ENCODE measurements around the gene LPAR6.

LPAR6 gene

DNA sequence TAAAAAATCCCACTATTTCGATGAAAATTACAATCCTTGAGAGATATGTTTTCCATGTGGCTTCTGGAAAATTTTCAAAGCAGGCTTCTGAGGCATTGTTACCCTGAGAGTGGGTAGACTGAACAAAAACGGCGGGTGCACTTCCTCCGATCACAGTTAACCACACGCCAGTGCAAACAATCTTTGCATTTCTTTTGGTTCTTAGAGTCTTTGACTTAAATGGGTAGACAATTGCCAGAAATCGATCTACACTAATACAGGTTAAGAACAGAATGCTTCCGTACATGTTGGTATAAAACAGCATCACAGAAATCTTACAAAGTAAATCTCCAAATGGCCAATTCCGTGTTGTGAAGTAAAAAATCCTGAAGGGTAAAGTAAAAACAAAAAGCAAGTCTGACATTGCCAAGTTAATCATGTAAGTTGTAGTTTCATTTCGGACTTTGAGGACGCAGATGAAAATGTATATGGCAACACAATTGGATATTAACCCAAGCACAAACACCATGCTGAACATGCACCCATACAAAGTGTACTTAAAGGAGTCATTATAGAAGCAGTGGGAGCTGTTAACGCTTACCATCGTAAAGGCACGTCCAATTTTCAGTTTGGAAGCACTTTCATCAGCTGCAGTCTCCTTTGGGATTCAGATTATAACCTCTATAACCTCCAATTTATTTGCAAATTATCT, 927 bp downstream of the LPAR6 start:
- no peaks in the 10 kb centered on the region for H3K36me3 ChIP-seq (ENCODE audit: insufficient read depth, low read length)
- peak overlapping the region; percentile 82 for H3K4me2 ChIP-seq (ENCODE audit: low read length)
- H3K4me3 ChIP-seq (ENCODE audit: low read length): peak overlapping the region; percentile 74
- no peaks in the 10 kb centered on the region for H3K4me1 ChIP-seq (ENCODE audit: control insufficient read depth, insufficient read depth, low read length)
- H3K9me3 ChIP-seq (replicated peaks; ENCODE audit: low read length): no peaks in the 10 kb centered on the region
- no peaks in the 10 kb centered on the region for H3K27me3 ChIP-seq (ENCODE audit: control insufficient read depth, insufficient read depth, low read length)
- peak overlapping the region; percentile 85 for H3K9ac ChIP-seq (ENCODE audit: low read depth, low read length)

- Histone ChIP-seq H3K9ac (ENCODE audit: low read depth, low read length) (peak overlapping the region; percentile 85), H3K4me1 (ENCODE audit: control insufficient read depth, insufficient read depth, low read length) (no peaks in the 10 kb centered on the region)
Observed at GRCh38 chr13:48411147-48411794, 1.6 kb downstream of the LPAR6 start.

GRCh38 chr13:48410199-48410598, 2.7 kb downstream of the LPAR6 start:
- Histone ChIP-seq H3K4me2 (ENCODE audit: low read length) (peak overlapping the region; percentile 82), H3K9ac (ENCODE audit: low read depth, low read length) (peak overlapping the region; percentile 85), H3K9me3 (replicated peaks; ENCODE audit: low read length) (no peaks in the 10 kb centered on the region), H3K4me3 (ENCODE audit: low read length) (peak overlapping the region; percentile 58), H3K36me3 (ENCODE audit: insufficient read depth, low read length) (no peaks in the 10 kb centered on the region), H3K27me3 (ENCODE audit: control insufficient read depth, insufficient read depth, low read length) (no peaks in the 10 kb centered on the region), H3K4me1 (ENCODE audit: control insufficient read depth, insufficient read depth, low read length) (no peaks in the 10 kb centered on the region)

More at GRCh38 chr13:48411147-48411794, 1.6 kb downstream of the LPAR6 start:
- peak overlapping the region; percentile 82 for H3K4me2 ChIP-seq (ENCODE audit: low read length)
- H3K9me3 ChIP-seq (replicated peaks; ENCODE audit: low read length): no peaks in the 10 kb centered on the region
- no peaks in the 10 kb centered on the region for H3K36me3 ChIP-seq (ENCODE audit: insufficient read depth, low read length)
- peak overlapping the region; percentile 74 for H3K4me3 ChIP-seq (ENCODE audit: low read length)
- H3K27me3 ChIP-seq (ENCODE audit: control insufficient read depth, insufficient read depth, low read length): no peaks in the 10 kb centered on the region

DNA sequence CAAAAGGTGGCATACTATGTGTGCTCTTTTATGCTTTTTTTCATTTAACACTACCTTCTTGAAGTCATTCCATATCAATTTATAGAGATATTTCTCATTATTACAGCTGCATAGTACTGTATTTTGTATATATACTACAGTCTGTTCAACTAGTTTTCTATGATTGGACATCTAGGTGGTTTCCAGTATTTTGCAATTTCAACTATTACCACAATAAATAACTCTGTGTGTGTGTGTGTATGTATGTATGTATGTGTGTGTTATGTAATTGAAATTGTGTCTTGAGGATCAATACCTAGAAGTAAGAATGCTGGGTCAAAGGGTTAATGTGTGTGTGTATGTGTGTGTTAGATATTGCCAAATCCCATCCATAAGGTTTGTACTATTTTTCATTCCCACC, 7.0 kb downstream of the LPAR6 start:
- Histone ChIP-seq H3K36me3 (ENCODE audit: insufficient read depth, low read length) (no peaks in the 10 kb centered on the region), H3K4me1 (ENCODE audit: control insufficient read depth, insufficient read depth, low read length) (peaks cover 17% of the 10 kb centered on the region), H3K4me2 (ENCODE audit: low read length) (no peak overlapping the region), H3K4me3 (ENCODE audit: low read length) (no peak overlapping the region), H3K9ac (ENCODE audit: low read depth, low read length) (no peak overlapping the region), H3K9me3 (replicated peaks; ENCODE audit: low read length) (no peaks in the 10 kb centered on the region), H3K27me3 (ENCODE audit: control insufficient read depth, insufficient read depth, low read length) (no peaks in the 10 kb centered on the region)

DNA sequence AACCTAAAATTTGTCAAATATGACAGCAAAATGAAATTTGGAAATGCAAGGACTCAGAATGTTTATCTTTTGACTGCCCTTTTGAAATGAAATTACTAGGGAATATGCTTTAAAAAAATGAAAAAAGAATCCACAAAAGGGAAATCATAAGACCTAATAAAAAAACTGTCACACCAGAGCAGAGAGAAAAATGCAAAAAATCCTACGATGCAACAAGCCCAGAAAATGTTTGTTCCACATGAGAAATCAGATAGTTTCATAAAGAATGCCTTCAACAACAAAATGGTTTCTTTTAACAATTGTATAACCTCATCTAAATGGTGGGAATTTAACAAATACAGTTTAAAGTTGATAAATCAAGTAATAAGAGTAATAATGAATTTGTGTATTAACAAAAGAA, 8.0 kb downstream of the LPAR6 start:
- Histone ChIP-seq H3K4me2 (ENCODE audit: low read length) (no peak overlapping the region), H3K9me3 (replicated peaks; ENCODE audit: low read length) (no peaks in the 10 kb centered on the region), H3K27me3 (ENCODE audit: control insufficient read depth, insufficient read depth, low read length) (no peaks in the 10 kb centered on the region), H3K9ac (ENCODE audit: low read depth, low read length) (no peak overlapping the region), H3K36me3 (ENCODE audit: insufficient read depth, low read length) (no peaks in the 10 kb centered on the region), H3K4me1 (ENCODE audit: control insufficient read depth, insufficient read depth, low read length) (peaks cover 26% of the 10 kb centered on the region), H3K4me3 (ENCODE audit: low read length) (no peak overlapping the region)

DNA sequence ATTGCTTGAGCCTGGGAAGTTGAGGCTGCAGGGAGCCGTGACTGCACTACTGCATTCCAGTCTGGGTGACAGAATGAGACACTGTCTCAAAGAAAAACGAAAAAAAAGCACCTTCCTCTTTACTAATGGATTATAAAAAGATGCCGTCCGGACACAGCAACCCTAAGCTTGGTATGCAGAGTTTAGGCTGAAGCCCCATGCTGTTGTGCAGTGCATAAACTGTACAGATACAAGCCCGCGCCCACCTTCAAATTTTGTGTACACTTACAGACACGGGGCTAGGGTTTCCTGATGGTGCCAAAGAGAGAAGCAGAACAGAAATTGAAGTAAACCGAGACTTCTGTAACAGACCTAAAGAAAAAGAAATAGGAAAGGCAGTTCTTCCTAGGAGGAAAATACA, 9.0 kb downstream of the LPAR6 start:
- H3K27me3 ChIP-seq (ENCODE audit: control insufficient read depth, insufficient read depth, low read length): no peaks in the 10 kb centered on the region
- H3K4me3 ChIP-seq (ENCODE audit: low read length): no peak overlapping the region
- H3K4me1 ChIP-seq (ENCODE audit: control insufficient read depth, insufficient read depth, low read length): peaks cover 36% of the 10 kb centered on the region
- H3K9me3 ChIP-seq (replicated peaks; ENCODE audit: low read length): no peaks in the 10 kb centered on the region
- no peaks in the 10 kb centered on the region for H3K36me3 ChIP-seq (ENCODE audit: insufficient read depth, low read length)
- H3K4me2 ChIP-seq (ENCODE audit: low read length): no peak overlapping the region
- H3K9ac ChIP-seq (ENCODE audit: low read depth, low read length): no peak overlapping the region

DNA sequence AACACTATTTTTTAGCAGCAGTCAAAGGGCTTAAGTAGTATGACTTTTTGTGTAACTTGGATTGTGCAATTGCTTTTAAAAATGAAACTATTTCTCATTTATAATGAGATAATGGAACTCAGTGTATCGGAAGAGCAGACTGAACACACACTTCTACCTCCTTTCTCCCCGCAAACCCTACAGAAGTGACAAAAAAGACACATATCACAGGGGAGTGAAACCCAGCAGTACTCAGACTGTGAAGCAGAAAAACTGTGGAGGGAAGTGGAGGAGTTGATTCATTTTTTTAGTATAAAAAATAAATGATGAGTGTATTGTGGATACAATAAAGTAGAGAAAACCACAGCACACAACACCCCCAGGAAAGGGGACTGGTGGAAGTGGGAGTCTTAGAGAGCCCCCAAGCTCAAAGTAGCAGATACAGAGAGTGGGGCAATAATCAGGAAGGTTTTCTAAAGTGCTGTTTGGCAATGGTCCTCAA, 9.7 kb downstream of the LPAR6 start:
- Histone ChIP-seq H3K27me3 (ENCODE audit: control insufficient read depth, insufficient read depth, low read length) (no peaks in the 10 kb centered on the region), H3K4me1 (ENCODE audit: control insufficient read depth, insufficient read depth, low read length) (peaks cover 43% of the 10 kb centered on the region), H3K9me3 (replicated peaks; ENCODE audit: low read length) (no peaks in the 10 kb centered on the region), H3K4me2 (ENCODE audit: low read length) (peak overlapping the region; percentile 43), H3K36me3 (ENCODE audit: insufficient read depth, low read length) (no peaks in the 10 kb centered on the region), H3K4me3 (ENCODE audit: low read length) (no peak overlapping the region), H3K9ac (ENCODE audit: low read depth, low read length) (no peak overlapping the region)

DNA sequence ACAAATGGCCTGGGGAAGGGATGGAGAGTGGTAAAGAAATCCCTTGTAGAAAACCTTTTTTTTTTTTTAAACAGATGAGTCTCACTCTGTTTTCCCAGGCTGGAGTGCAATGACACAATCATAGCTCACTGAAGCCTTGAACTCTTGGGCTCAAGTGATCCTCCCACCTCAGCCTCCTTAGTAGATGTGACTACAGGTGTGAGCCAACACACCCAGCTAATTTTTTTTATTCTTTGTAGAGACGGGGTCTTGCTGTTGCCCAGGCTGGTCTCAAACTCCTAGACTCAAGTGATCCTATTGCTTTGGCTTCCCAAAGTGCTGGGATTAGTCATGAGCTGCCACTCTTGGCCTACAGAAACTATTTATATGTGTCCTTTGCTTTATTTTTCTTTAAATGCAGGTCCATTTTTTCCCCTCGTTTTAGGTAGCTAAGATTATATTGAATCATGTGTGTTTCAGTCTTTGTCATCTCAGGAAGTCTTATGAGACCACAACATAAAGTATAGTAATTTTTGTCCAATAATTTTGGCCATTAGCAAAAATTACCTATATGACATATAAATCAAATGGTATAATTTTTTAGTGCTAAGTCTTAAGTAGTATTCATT, 10.5 kb downstream of the LPAR6 start:
- H3K4me3 ChIP-seq (ENCODE audit: low read length): no peak overlapping the region
- no peaks in the 10 kb centered on the region for H3K36me3 ChIP-seq (ENCODE audit: insufficient read depth, low read length)
- peaks cover 49% of the 10 kb centered on the region for H3K4me1 ChIP-seq (ENCODE audit: control insufficient read depth, insufficient read depth, low read length)
- H3K9ac ChIP-seq (ENCODE audit: low read depth, low read length): no peak overlapping the region
- H3K9me3 ChIP-seq (replicated peaks; ENCODE audit: low read length): no peaks in the 10 kb centered on the region
- no peak overlapping the region for H3K4me2 ChIP-seq (ENCODE audit: low read length)
- H3K27me3 ChIP-seq (ENCODE audit: control insufficient read depth, insufficient read depth, low read length): no peaks in the 10 kb centered on the region

GRCh38 chr13:48401480-48401879, 11.4 kb downstream of the LPAR6 start:
- Histone ChIP-seq H3K27me3 (ENCODE audit: control insufficient read depth, insufficient read depth, low read length) (no peaks in the 10 kb centered on the region), H3K4me2 (ENCODE audit: low read length) (no peak overlapping the region), H3K9me3 (replicated peaks; ENCODE audit: low read length) (no peaks in the 10 kb centered on the region), H3K36me3 (ENCODE audit: insufficient read depth, low read length) (no peaks in the 10 kb centered on the region), H3K4me1 (ENCODE audit: control insufficient read depth, insufficient read depth, low read length) (peaks cover 49% of the 10 kb centered on the region), H3K9ac (ENCODE audit: low read depth, low read length) (peak overlapping the region; percentile 62), H3K4me3 (ENCODE audit: low read length) (no peak overlapping the region)

DNA sequence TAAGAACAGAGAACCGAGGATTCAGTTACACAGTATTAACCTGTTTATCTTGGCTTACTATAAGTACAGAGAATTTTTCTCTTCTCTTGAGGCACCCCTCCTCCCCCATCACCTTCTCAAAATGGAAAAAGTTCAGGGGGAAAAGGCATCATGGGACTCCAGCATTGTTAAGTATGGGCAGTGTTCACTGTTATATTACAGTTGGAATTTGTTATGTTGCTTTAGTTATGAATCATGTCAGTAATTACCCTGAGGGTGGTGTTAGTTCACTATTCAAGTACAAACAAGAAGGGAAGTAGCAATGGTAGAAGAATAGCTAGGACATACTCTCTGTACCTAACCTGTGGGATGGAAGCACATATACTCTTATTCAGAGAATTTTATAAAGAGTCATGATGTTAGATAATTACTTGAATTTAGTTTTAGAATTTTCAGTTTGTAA, 12.0 kb downstream of the LPAR6 start:
- Histone ChIP-seq H3K4me3 (ENCODE audit: low read length) (no peak overlapping the region), H3K9ac (ENCODE audit: low read depth, low read length) (peak overlapping the region; percentile 62), H3K36me3 (ENCODE audit: insufficient read depth, low read length) (no peaks in the 10 kb centered on the region), H3K4me2 (ENCODE audit: low read length) (peak overlapping the region; percentile 62), H3K9me3 (replicated peaks; ENCODE audit: low read length) (no peaks in the 10 kb centered on the region), H3K27me3 (ENCODE audit: control insufficient read depth, insufficient read depth, low read length) (no peaks in the 10 kb centered on the region), H3K4me1 (ENCODE audit: control insufficient read depth, insufficient read depth, low read length) (peaks cover 49% of the 10 kb centered on the region)

GRCh38 chr13:48400090-48400694, 12.7 kb downstream of the LPAR6 start:
- Histone ChIP-seq H3K9me3 (replicated peaks; ENCODE audit: low read length) (no peaks in the 10 kb centered on the region), H3K4me2 (ENCODE audit: low read length) (peak overlapping the region; percentile 62), H3K4me3 (ENCODE audit: low read length) (no peak overlapping the region), H3K27me3 (ENCODE audit: control insufficient read depth, insufficient read depth, low read length) (no peaks in the 10 kb centered on the region), H3K36me3 (ENCODE audit: insufficient read depth, low read length) (no peaks in the 10 kb centered on the region), H3K9ac (ENCODE audit: low read depth, low read length) (peak overlapping the region; percentile 62), H3K4me1 (ENCODE audit: control insufficient read depth, insufficient read depth, low read length) (peaks cover 49% of the 10 kb centered on the region)
